ENCODE measurements around the gene CIBAR2.
"Not testable (repeated sequence)": the region's sequence is repeated elsewhere in the genome, so short reads cannot be mapped to it uniquely, and the experiment has no call there.

The CIBAR2 gene

GRCh38 chr16:85054948-85055492, 57.3 kb downstream of the CIBAR2 start:
- no peaks in the 10 kb centered on the region for H3K36me3 ChIP-seq (ENCODE audit: control insufficient read depth, insufficient read depth, low read length)
- H3K4me3 ChIP-seq (replicated peaks; ENCODE audit: low read depth, low read length), result no peak overlapping the region; the same call in 1 of the 2 replicates
- no peaks in the 10 kb centered on the region; the same call in 1 of the 2 replicates for H3K27me3 ChIP-seq (replicated peaks; ENCODE audit: control insufficient read depth, insufficient read depth, low read length)
- no peak for DNase-seq (ENCODE audit: extremely low read depth, insufficient read length)
- TF ChIP-seq CTCF (IDR thresholded peaks at IDR 0.05; ENCODE audit: insufficient read depth, low read length, poor library complexity, severe bottlenecking), result no peak

- not testable (repeated sequence) for H3K27me3 ChIP-seq (replicated peaks; ENCODE audit: control insufficient read depth, insufficient read depth, low read length); DNase-seq (ENCODE audit: extremely low read depth, insufficient read length); H3K4me3 ChIP-seq (replicated peaks; ENCODE audit: low read depth, low read length); H3K36me3 ChIP-seq (ENCODE audit: control insufficient read depth, insufficient read depth, low read length)
Measured at GRCh38 chr16:85054321-85054720, 58.0 kb downstream of the CIBAR2 start.

- no peak overlapping the region for H3K4me3 ChIP-seq (replicated peaks; ENCODE audit: low read depth, low read length)
- no peaks in the 10 kb centered on the region for H3K36me3 ChIP-seq (ENCODE audit: control insufficient read depth, insufficient read depth, low read length)
- TF ChIP-seq CTCF (IDR thresholded peaks at IDR 0.05; ENCODE audit: insufficient read depth, low read length, poor library complexity, severe bottlenecking), result no peak
- DNase-seq (ENCODE audit: extremely low read depth, insufficient read length), result no peak
- no peaks in the 10 kb centered on the region; the same call in 1 of the 2 replicates for H3K27me3 ChIP-seq (replicated peaks; ENCODE audit: control insufficient read depth, insufficient read depth, low read length)
Measured at GRCh38 chr16:85052536-85052935, 59.7 kb downstream of the CIBAR2 start.

GRCh38 chr16:85051683-85052082, 60.6 kb downstream of the CIBAR2 start:
- no peak for DNase-seq (ENCODE audit: extremely low read depth, insufficient read length)
- H3K4me3 ChIP-seq (replicated peaks; ENCODE audit: low read depth, low read length), result no peak overlapping the region
- H3K36me3 ChIP-seq (ENCODE audit: control insufficient read depth, insufficient read depth, low read length), result no peaks in the 10 kb centered on the region
- no peaks in the 10 kb centered on the region; the same call in 1 of the 2 replicates for H3K27me3 ChIP-seq (replicated peaks; ENCODE audit: control insufficient read depth, insufficient read depth, low read length)
- no peak for TF ChIP-seq CTCF (IDR thresholded peaks at IDR 0.05; ENCODE audit: insufficient read depth, low read length, poor library complexity, severe bottlenecking)

- DNase-seq (ENCODE audit: extremely low read depth, insufficient read length), result no peak
- H3K4me3 ChIP-seq (replicated peaks; ENCODE audit: low read depth, low read length), result no peak overlapping the region
- H3K27me3 ChIP-seq (replicated peaks; ENCODE audit: control insufficient read depth, insufficient read depth, low read length), result no peaks in the 10 kb centered on the region; the same call in 1 of the 2 replicates
- H3K36me3 ChIP-seq (ENCODE audit: control insufficient read depth, insufficient read depth, low read length), result no peaks in the 10 kb centered on the region
- no peak for TF ChIP-seq CTCF (IDR thresholded peaks at IDR 0.05; ENCODE audit: insufficient read depth, low read length, poor library complexity, severe bottlenecking)
Measured at GRCh38 chr16:85051067-85051581, 61.1 kb downstream of the CIBAR2 start.

GRCh38 chr16:85049706-85050305, 62.5 kb downstream of the CIBAR2 start:
- H3K36me3 ChIP-seq (ENCODE audit: control insufficient read depth, insufficient read depth, low read length), result no peaks in the 10 kb centered on the region; the same call in 1 of the 2 replicates
- no peak for DNase-seq (ENCODE audit: extremely low read depth, insufficient read length)
- no peak overlapping the region for H3K4me3 ChIP-seq (replicated peaks; ENCODE audit: low read depth, low read length)
- TF ChIP-seq CTCF (IDR thresholded peaks at IDR 0.05; ENCODE audit: insufficient read depth, low read length, poor library complexity, severe bottlenecking), result no peak
- no peaks in the 10 kb centered on the region; the same call in 1 of the 2 replicates for H3K27me3 ChIP-seq (replicated peaks; ENCODE audit: control insufficient read depth, insufficient read depth, low read length)

Measured in GM06990 (cell line).